ENCODE results near the gene RAVER2. TPM values are rescaled to one million over a fixed set of nuclear protein-coding genes. Genes with fewer than 3 reads are reported as not detected.

The RAVER2 gene
- total RNA-seq, 1 donor from 2014 or later: 7.5 TPM

GRCh38 chr1:64878931-64879611 lies 134.2 kb downstream of the RAVER2 start:
- DNase-seq: peak; percentile 97

- DNase-seq: no peak
Observed at GRCh38 chr1:64880449-64880848, 135.6 kb downstream of the RAVER2 start.

GRCh38 chr1:64881281-64881680 lies 136.4 kb downstream of the RAVER2 start:
- DNase-seq: peak; percentile 50

Other genes starting within 250 kb of the RAVER2 start
- 254 and 314 TPM in 2 replicates for gene JAK1, start 221.5 kb downstream of the RAVER2 start, total RNA-seq